WTC11 (cell line): ENCODE data around the gene ESCO1. TPM values are rescaled to one million over a fixed set of nuclear protein-coding genes. Genes with fewer than 3 reads are reported as not detected.

Experiments
- ATAC-seq: fragments of 200-7000 bp; cut with Tn5 transposase; 2 replicates; pipeline ENCODE4 v1.10.0; 2021; ENCODE audit warnings: mild to moderate bottlenecking, moderate library complexity
- CTCF ChIA-PET: fragments of 300-600 bp; sonication (Branson Sonifier 250); formaldehyde crosslinking; loops from one replicate; lab custom pipeline; 2021; ENCODE audit warnings: antibody characterized with exemption; lab: Charles Lee
- POLR2A ChIA-PET: fragments of 350-600 bp; sonication (Branson Sonifier 250); formaldehyde crosslinking; loops from one replicate; lab custom pipeline; 2021; ENCODE audit warnings: antibody characterized with exemption; lab: Charles Lee
- DNase-seq: peaks from one replicate; pipeline ENCODE4 v3.0.0; 2021; ENCODE audit warnings: low spot score
- H3K27ac Mint-ChIP-seq: 2 replicates; pipeline ENCODE4 v1.8.0; 2021; ENCODE audit warnings: mixed read lengths
- H3K27me3 Mint-ChIP-seq: 2 replicates; pipeline ENCODE4 v1.8.0; 2021; ENCODE audit warnings: low read depth, mild to moderate bottlenecking, moderate library complexity, mixed read lengths
- H3K36me3 Mint-ChIP-seq: 2 replicates; pipeline ENCODE4 v1.8.0; 2021; ENCODE audit warnings: mixed read lengths
- H3K4me1 Mint-ChIP-seq: 2 replicates; pipeline ENCODE4 v1.8.0; 2022; ENCODE audit warnings: mixed read lengths
- H3K4me3 Mint-ChIP-seq: 2 replicates; pipeline ENCODE4 v1.8.0; 2021; ENCODE audit warnings: mild to moderate bottlenecking, moderate library complexity, mixed read lengths
- H3K9me3 Mint-ChIP-seq: 2 replicates; pipeline ENCODE4 v1.8.0; 2021; ENCODE audit warnings: mixed read lengths
- CBFB ChIP-seq: sonication (generic); formaldehyde crosslinking; IDR thresholded peaks from 2 replicates; pipeline ENCODE4 v1.8.1; 2022; ENCODE audit warnings: mild to moderate bottlenecking, low read depth, missing genetic modification reagents
- ESRRA ChIP-seq: sonication (generic); formaldehyde crosslinking; IDR thresholded peaks from 2 replicates; pipeline ENCODE4 v1.8.1; 2022; ENCODE audit warnings: mild to moderate bottlenecking, missing genetic modification reagents, borderline replicate concordance
- FOXK1 ChIP-seq: sonication (generic); formaldehyde crosslinking; IDR thresholded peaks from 2 replicates; pipeline ENCODE4 v1.8.0; 2022; ENCODE audit warnings: mild to moderate bottlenecking, moderate library complexity, missing genetic modification reagents
- FOXP1 ChIP-seq: sonication (generic); formaldehyde crosslinking; IDR thresholded peaks from 2 replicates; pipeline ENCODE4 v1.8.0; 2022; ENCODE audit warnings: missing genetic modification reagents, mild to moderate bottlenecking, moderate library complexity, borderline replicate concordance
- GABPB1 ChIP-seq: sonication (generic); formaldehyde crosslinking; IDR thresholded peaks from 2 replicates; pipeline ENCODE4 v1.8.1; 2023; ENCODE audit warnings: mild to moderate bottlenecking, missing genetic modification reagents
- KAT7 ChIP-seq: sonication (generic); formaldehyde crosslinking; IDR thresholded peaks from 2 replicates; pipeline ENCODE4 v1.8.1; 2023; ENCODE audit warnings: missing genetic modification reagents, mild to moderate bottlenecking, borderline replicate concordance
- NFATC4 ChIP-seq: fragments of 250-450 bp; sonication (Bioruptor Pico); IDR thresholded peaks from 2 replicates; pipeline ENCODE4 v1.9.0; 2021; ENCODE audit warnings: mild to moderate bottlenecking
- NR3C1 ChIP-seq: sonication (generic); formaldehyde crosslinking; conservative IDR thresholded peaks from 2 replicates; pipeline ENCODE4 v1.8.1; 2023; ENCODE audit warnings: low read depth, mild to moderate bottlenecking, missing genetic modification reagents
- RELA ChIP-seq: sonication (generic); formaldehyde crosslinking; IDR thresholded peaks from 2 replicates; pipeline ENCODE4 v1.8.1; 2022; ENCODE audit warnings: missing genetic modification reagents, mild to moderate bottlenecking, borderline replicate concordance
- ZBTB21 ChIP-seq: sonication (generic); formaldehyde crosslinking; IDR thresholded peaks from 2 replicates; pipeline ENCODE4 v1.8.1; 2023; ENCODE audit warnings: mild to moderate bottlenecking, missing genetic modification reagents, borderline replicate concordance
- ZNF138 ChIP-seq: sonication (generic); formaldehyde crosslinking; conservative IDR thresholded peaks from 2 replicates; pipeline ENCODE4 v1.8.1; 2022; ENCODE audit warnings: mild to moderate bottlenecking, moderate library complexity, missing genetic modification reagents
- ZNF219 ChIP-seq: sonication (generic); formaldehyde crosslinking; IDR thresholded peaks from 2 replicates; pipeline ENCODE4 v1.8.0; 2023; ENCODE audit warnings: missing genetic modification reagents, mild to moderate bottlenecking, borderline replicate concordance
- ZNF317 ChIP-seq: sonication (generic); formaldehyde crosslinking; IDR thresholded peaks from 2 replicates; pipeline ENCODE4 v1.8.1; 2023; ENCODE audit warnings: low read depth, mild to moderate bottlenecking, moderate library complexity, missing genetic modification reagents, borderline replicate concordance
- ZNF671 ChIP-seq: fragments of 250-450 bp; sonication (Bioruptor Pico); IDR thresholded peaks from 2 replicates; pipeline ENCODE4 v1.8.0; 2021; ENCODE audit warnings: mild to moderate bottlenecking
- total RNA-seq: library from RNA; stranded (reverse); gene quantifications from 3 replicates; pipeline ENCODE4 v1.2.3, GENCODE V29; 2021
- TF ChIP-seq, protein P1 (sequence below): sonication (generic); formaldehyde crosslinking; IDR thresholded peaks from 2 replicates; pipeline ENCODE4 v1.8.1; 2023; ENCODE audit warnings: mild to moderate bottlenecking, missing genetic modification reagents, borderline replicate concordance
- TF ChIP-seq, protein P2 (sequence below): sonication (generic); formaldehyde crosslinking; IDR thresholded peaks from 2 replicates; pipeline ENCODE4 v1.8.1; 2022; ENCODE audit warnings: mild to moderate bottlenecking, moderate library complexity, missing genetic modification reagents
- TF ChIP-seq, protein P3 (sequence below): sonication (generic); formaldehyde crosslinking; IDR thresholded peaks from 2 replicates; pipeline ENCODE4 v1.8.1; 2023; ENCODE audit warnings: mild to moderate bottlenecking, moderate library complexity, missing genetic modification reagents
- TF ChIP-seq, protein P4 (sequence below): fragments of 250-450 bp; sonication (Bioruptor Pico); IDR thresholded peaks from 2 replicates; pipeline ENCODE4 v1.9.0; 2021; ENCODE audit warnings: mild to moderate bottlenecking

The ESCO1 gene
- total RNA-seq, 1 experiment from 2014 or later = 46.5 TPM

DNA sequence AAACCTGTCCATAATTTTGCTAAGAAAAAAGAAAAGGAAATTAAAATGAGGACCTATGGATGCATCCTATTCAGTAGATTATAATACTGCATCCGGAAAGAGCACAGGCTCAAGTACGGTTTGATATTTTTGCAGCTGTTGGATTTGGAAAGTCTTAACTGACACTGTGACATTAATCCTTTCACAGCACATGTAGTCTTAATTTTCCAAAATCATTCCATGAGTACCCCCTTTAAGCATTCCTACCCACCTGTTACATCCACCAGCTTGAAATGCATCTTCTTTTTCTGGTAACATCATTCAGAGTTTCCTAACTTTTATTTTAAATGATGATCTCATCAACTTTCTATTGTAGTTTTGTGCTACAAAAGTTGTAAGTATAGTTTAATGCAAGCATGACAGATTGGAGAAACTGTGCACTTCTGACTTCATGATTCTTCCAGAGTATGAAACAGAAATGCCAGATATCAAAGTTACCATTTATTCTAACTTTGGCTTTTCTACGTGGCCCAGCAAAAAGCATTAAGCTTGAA, 113.5 kb downstream of the ESCO1 start (continued):
- TF ChIP-seq, protein P1, sequence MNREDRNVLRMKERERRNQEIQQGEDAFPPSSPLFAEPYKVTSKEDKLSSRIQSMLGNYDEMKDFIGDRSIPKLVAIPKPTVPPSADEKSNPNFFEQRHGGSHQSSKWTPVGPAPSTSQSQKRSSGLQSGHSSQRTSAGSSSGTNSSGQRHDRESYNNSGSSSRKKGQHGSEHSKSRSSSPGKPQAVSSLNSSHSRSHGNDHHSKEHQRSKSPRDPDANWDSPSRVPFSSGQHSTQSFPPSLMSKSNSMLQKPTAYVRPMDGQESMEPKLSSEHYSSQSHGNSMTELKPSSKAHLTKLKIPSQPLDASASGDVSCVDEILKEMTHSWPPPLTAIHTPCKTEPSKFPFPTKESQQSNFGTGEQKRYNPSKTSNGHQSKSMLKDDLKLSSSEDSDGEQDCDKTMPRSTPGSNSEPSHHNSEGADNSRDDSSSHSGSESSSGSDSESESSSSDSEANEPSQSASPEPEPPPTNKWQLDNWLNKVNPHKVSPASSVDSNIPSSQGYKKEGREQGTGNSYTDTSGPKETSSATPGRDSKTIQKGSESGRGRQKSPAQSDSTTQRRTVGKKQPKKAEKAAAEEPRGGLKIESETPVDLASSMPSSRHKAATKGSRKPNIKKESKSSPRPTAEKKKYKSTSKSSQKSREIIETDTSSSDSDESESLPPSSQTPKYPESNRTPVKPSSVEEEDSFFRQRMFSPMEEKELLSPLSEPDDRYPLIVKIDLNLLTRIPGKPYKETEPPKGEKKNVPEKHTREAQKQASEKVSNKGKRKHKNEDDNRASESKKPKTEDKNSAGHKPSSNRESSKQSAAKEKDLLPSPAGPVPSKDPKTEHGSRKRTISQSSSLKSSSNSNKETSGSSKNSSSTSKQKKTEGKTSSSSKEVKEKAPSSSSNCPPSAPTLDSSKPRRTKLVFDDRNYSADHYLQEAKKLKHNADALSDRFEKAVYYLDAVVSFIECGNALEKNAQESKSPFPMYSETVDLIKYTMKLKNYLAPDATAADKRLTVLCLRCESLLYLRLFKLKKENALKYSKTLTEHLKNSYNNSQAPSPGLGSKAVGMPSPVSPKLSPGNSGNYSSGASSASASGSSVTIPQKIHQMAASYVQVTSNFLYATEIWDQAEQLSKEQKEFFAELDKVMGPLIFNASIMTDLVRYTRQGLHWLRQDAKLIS = no peak
- TF ChIP-seq, protein P2, sequence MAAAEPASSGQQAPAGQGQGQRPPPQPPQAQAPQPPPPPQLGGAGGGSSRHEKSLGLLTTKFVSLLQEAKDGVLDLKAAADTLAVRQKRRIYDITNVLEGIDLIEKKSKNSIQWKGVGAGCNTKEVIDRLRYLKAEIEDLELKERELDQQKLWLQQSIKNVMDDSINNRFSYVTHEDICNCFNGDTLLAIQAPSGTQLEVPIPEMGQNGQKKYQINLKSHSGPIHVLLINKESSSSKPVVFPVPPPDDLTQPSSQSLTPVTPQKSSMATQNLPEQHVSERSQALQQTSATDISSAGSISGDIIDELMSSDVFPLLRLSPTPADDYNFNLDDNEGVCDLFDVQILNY (CRISPR knock-in tag) = no peak

DNA sequence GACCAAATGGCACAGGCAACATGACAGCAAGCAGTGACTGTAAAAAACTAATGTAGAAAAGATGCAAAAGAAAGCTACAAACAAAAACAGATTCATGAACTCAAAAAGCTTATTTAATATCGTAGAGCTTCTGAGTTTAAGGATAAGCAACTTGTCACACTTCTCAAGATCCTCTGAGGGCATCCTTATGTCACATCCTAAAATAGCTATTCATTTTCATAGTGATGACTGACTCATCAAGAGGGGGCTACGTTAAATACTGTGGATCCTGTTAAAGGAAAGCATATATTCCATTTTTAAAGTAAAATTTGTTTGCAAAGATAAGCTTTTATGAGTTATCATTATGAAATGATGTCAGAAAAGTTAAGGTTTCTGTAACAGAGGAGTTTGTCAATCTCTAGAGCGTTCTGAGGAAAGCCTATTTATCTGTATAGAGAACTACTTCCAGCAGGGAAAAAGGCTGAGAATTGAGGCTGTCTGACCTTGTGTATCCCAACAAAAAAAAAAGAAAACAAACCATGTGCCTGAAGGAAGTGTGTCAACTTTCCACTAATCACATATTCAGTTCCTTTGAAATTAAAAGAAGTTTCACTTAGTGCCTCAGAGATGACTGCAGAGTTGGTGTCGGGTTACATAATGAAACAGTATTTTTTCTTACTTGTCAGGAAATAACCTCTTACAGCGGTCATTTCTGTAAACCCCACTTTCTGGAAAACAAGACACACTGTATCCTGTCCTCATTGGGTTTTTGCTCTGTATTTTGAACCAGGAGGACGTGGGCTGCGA, 115.5 kb downstream of the ESCO1 start:
- CTCF ChIA-PET = interaction anchor here (1.0 to 1.5 kb wide), 3 partner anchors 41 to 293 kb away, joined by 3 to 4 read pairs (median 3); no protein-coding TSS in a partner anchor
- H3K36me3 Mint-ChIP-seq = no peaks in the 10 kb centered on the region
- H3K4me3 Mint-ChIP-seq = no peak overlapping the region
- no peaks in the 10 kb centered on the region for H3K9me3 Mint-ChIP-seq
- ATAC-seq (no peak), DNase-seq (no peak)
- H3K27ac Mint-ChIP-seq = peak overlapping the region; percentile 57; the same call in 1 of the 2 replicates
- H3K27me3 Mint-ChIP-seq = no peaks in the 10 kb centered on the region; the same call in 1 of the 2 replicates
- POLR2A ChIA-PET = no interaction called here
- H3K4me1 Mint-ChIP-seq = peaks cover 16% of the 10 kb centered on the region
- no peak for TF ChIP-seq ZBTB21 (CRISPR knock-in tag)

DNA sequence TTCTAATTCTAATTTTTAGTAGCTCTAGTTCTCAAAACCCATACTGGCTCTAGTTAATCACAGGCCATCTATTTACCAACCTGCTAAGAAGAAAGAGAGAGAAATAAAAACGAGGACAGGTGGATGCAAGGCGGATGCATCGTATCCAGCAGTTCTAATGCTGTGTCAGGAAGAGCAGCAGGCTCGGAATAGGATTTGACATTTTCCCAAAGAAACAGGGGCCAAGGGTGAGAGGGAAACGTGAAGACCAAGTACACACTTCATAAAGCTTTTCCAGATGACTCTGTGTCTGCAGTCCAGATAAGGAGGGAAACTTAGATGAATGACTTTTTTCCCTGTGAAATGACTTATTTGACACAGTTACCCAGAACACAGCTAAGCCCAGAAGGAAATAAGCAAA, 117.5 kb downstream of the ESCO1 start:
- Mint-ChIP-seq H3K27ac (no peak overlapping the region), H3K27me3 (no peaks in the 10 kb centered on the region; the same call in 1 of the 2 replicates), H3K4me1 (peaks cover 16% of the 10 kb centered on the region), H3K9me3 (no peaks in the 10 kb centered on the region), H3K36me3 (no peaks in the 10 kb centered on the region), H3K4me3 (no peak overlapping the region)
- DNase-seq = no peak
- ATAC-seq = no peak
- ChIA-PET CTCF (no interaction called here), POLR2A (no interaction called here)
- TF ChIP-seq KAT7 (CRISPR knock-in tag) = no peak
- TF ChIP-seq, protein P3, sequence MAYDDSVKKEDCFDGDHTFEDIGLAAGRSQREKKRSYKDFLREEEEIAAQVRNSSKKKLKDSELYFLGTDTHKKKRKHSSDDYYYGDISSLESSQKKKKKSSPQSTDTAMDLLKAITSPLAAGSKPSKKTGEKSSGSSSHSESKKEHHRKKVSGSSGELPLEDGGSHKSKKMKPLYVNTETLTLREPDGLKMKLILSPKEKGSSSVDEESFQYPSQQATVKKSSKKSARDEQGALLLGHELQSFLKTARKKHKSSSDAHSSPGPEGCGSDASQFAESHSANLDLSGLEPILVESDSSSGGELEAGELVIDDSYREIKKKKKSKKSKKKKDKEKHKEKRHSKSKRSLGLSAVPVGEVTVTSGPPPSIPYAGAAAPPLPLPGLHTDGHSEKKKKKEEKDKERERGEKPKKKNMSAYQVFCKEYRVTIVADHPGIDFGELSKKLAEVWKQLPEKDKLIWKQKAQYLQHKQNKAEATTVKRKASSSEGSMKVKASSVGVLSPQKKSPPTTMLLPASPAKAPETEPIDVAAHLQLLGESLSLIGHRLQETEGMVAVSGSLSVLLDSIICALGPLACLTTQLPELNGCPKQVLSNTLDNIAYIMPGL (CRISPR knock-in tag) = no peak
- no peak for TF ChIP-seq ZNF219 (CRISPR knock-in tag)
- TF ChIP-seq NFATC4 (CRISPR knock-in tag) = no peak
- TF ChIP-seq FOXK1 (CRISPR knock-in tag) = no peak
- no peak for TF ChIP-seq ZNF138
- TF ChIP-seq RELA = no peak
- no peak for TF ChIP-seq GABPB1 (CRISPR knock-in tag)
- TF ChIP-seq FOXP1 (CRISPR knock-in tag) = no peak

DNA sequence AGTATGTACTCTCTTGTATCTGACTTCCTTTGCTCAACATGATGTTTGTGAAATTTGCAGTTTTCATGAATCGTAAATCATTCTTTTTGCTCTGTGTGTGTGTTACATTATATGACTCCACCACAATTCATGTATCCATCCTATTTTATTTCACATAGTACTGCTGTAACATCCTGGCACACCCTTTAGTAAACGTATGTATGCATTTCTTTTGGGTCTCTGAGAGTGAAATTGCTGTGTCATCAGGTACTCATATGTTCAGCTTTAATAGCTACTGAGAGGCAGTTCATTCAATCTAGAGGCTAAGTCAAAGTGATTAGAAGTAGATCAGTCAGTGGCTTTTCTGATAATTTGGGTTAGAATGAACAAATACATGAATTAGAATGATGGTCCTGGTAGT, 118.8 kb downstream of the ESCO1 start:
- no peak overlapping the region for H3K27ac Mint-ChIP-seq
- ChIA-PET CTCF (interaction anchor here (1.3 kb wide), 1 partner anchor 286 kb away, joined by 4 read pairs; no protein-coding TSS in a partner anchor), POLR2A (interaction anchor here (0.6 kb wide), 1 partner anchor 12 kb away, joined by 3 read pairs; no protein-coding TSS in a partner anchor)
- no peak overlapping the region for H3K4me3 Mint-ChIP-seq
- no peaks in the 10 kb centered on the region; the same call in 1 of the 2 replicates for H3K27me3 Mint-ChIP-seq
- peaks cover 16% of the 10 kb centered on the region for H3K4me1 Mint-ChIP-seq
- no peaks in the 10 kb centered on the region for H3K9me3 Mint-ChIP-seq
- ATAC-seq = no peak
- no peak for DNase-seq
- no peaks in the 10 kb centered on the region for H3K36me3 Mint-ChIP-seq
- TF ChIP-seq NFATC4 (CRISPR knock-in tag) (no peak), ZNF317 (no peak), NR3C1 (no peak), ZNF671 (CRISPR knock-in tag) (no peak), CBFB (CRISPR knock-in tag) (no peak), ESRRA (CRISPR knock-in tag) (no peak)
- TF ChIP-seq, protein P4, sequence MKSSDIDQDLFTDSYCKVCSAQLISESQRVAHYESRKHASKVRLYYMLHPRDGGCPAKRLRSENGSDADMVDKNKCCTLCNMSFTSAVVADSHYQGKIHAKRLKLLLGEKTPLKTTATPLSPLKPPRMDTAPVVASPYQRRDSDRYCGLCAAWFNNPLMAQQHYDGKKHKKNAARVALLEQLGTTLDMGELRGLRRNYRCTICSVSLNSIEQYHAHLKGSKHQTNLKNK (CRISPR knock-in tag) = no peak
- TF ChIP-seq, protein P1 = no peak
